Measurements from ENCODE around the gene ZNF775.

ZNF775 gene

DNA sequence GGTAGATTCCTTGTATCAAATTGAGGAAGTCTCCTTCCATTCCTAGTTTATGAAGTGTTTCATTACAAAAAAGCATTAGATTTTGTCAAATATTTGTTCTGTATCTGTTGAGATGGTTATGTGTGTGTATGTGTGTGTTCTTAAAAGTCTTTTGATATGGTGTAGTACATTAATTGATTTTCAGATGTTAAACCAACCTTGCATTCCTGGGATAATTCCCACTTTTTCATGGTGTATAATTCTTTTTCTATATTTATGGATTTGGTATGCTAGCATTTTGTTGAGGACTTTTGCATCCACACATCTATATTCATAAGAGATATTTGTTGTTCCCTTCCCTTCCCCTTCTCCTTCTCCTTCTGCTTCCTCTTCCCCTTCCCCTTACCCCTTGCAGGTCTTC lies 62.4 kb downstream of the ZNF775 start:
- Histone ChIP-seq H3K4me3 (ENCODE audit: low read depth in 1 of 2, low read length in 1 of 2) (no peak overlapping the region), H3K4me1 (ENCODE audit: control insufficient read depth in 1 of 2, insufficient read depth in 1 of 2, low read depth in 1 of 2, low read length in 1 of 2) (no peaks in the 10 kb centered on the region), H3K27ac (no peak overlapping the region), H3K27me3 (no peaks in the 10 kb centered on the region), H3K36me3 (no peaks in the 10 kb centered on the region), H3K9me3 (no peaks in the 10 kb centered on the region)
- TF ChIP-seq, protein P1, sequence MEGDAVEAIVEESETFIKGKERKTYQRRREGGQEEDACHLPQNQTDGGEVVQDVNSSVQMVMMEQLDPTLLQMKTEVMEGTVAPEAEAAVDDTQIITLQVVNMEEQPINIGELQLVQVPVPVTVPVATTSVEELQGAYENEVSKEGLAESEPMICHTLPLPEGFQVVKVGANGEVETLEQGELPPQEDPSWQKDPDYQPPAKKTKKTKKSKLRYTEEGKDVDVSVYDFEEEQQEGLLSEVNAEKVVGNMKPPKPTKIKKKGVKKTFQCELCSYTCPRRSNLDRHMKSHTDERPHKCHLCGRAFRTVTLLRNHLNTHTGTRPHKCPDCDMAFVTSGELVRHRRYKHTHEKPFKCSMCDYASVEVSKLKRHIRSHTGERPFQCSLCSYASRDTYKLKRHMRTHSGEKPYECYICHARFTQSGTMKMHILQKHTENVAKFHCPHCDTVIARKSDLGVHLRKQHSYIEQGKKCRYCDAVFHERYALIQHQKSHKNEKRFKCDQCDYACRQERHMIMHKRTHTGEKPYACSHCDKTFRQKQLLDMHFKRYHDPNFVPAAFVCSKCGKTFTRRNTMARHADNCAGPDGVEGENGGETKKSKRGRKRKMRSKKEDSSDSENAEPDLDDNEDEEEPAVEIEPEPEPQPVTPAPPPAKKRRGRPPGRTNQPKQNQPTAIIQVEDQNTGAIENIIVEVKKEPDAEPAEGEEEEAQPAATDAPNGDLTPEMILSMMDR (IDR thresholded peaks at IDR 0.05): no peak

DNA sequence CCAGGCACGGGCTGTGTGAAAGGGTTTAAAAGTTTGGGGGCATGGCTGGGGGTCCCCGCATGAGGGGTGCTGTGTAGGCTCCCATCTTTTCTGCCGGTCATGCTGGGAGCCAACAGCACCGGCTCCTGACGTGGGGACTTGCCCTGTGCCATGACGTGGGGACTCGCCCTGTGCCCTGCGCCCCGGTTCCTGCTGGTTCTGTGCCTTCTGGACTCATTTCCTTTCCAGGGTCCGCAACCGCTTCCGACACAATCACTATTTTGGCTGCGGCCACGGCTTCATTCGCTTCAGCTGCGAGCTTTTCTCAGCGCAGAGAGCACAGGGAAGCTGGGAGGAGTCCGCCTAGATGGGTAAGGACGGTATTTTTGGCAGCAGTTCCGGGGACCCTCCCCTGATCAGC lies 63.7 kb downstream of the ZNF775 start:
- no peak overlapping the region for H3K27ac ChIP-seq

DNA sequence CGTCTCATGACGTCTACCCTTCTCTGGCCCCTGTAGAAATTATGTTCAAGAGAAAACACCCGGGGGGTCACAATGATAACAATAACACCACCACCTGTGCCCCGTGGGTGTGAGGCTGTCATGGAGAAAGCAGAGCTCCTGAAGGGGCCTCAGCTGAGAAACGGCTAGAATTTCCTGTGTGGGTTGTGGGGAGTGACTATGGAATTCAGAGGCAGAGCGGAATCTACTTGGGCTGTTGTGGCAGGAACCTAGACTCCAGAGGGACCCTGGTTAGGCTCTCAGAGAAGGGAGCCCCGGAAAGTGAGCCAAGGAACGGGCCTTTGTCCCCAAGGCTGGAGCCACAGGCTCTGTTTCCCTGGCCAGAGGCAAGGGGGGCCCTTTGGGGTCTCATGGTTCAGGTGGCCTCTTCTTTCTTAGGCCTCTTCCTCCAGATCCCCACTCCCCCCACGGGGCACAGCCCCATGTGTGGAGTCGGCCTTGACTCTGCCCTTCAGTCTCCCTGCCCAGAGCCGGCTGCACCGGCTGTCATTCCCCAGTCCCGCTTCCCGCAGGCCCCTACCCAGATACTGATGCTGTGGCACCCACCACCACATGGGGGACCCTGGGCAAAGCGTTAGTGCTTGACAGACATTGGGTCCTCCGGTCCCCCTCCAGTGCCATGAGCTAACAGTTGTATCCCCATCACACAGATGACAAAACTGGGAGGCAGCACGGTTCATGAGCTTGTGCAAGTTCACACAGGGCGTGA lies 64.8 kb downstream of the ZNF775 start:
- no peaks in the 10 kb centered on the region for H3K27me3 ChIP-seq
- peaks cover 6 to 7% of the 10 kb centered on the region in 2 experiments for H3K4me1 ChIP-seq (ENCODE audit: control insufficient read depth in 1 of 2, insufficient read depth in 1 of 2, low read depth in 1 of 2, low read length in 1 of 2)
- H3K36me3 ChIP-seq: no peaks in the 10 kb centered on the region
- TF ChIP-seq, protein P1 (IDR thresholded peaks at IDR 0.05): no peak
- no peaks in the 10 kb centered on the region for H3K9me3 ChIP-seq
- no peak overlapping the region for H3K4me3 ChIP-seq (ENCODE audit: low read depth in 1 of 2, low read length in 1 of 2)
- H3K27ac ChIP-seq: no peak overlapping the region

More for the DNA sequence above, 63.7 kb downstream of the ZNF775 start:
- H3K36me3 ChIP-seq: no peaks in the 10 kb centered on the region
- no peaks in the 10 kb centered on the region for H3K9me3 ChIP-seq
- H3K4me1 ChIP-seq (ENCODE audit: control insufficient read depth in 1 of 2, insufficient read depth in 1 of 2, low read depth in 1 of 2, low read length in 1 of 2): no peaks in the 10 kb centered on the region
- TF ChIP-seq, protein P1 (IDR thresholded peaks at IDR 0.05): no peak
- no peak overlapping the region for H3K4me3 ChIP-seq (ENCODE audit: low read depth in 1 of 2, low read length in 1 of 2)
- no peaks in the 10 kb centered on the region for H3K27me3 ChIP-seq

DNA sequence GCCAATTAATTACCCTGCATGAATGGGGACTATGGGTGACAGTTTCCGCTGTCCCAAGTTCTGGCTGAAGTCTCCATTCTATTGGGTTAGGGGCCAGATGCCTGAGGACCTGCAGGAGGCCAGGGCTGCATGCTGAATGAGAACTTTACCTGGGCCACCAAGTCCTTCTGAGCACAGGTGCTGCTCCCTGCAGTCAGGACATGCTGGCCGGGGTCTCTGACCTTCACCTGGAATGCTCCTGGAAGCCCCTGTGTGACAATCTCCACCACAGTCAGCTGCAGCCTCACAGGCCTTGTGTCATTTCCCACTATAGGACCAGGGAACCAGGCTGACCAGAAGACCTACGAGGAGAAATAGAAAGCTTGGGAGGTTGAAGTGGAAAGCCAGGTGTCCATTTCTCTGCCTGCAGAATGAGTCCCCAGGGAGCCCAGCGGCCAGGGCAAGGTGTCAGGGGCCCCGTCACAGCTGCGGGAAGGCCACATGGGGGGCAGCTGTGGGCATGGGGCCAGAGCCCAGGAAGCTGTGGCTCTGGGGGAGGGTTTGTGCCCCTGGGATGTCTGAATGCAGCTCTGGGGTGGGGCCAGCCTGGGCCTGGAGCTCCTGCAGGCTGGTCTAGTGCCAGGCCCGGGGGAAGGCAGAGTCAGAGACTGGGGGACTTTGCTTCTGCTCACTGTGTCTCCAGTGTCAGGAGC lies 65.7 kb downstream of the ZNF775 start:
- H3K9me3 ChIP-seq: no peaks in the 10 kb centered on the region
- no peak overlapping the region for H3K4me3 ChIP-seq (ENCODE audit: low read depth in 1 of 2, low read length in 1 of 2)
- no peaks in the 10 kb centered on the region for H3K27me3 ChIP-seq
- TF ChIP-seq, protein P1 (IDR thresholded peaks at IDR 0.05): no peak
- no peaks in the 10 kb centered on the region for H3K36me3 ChIP-seq
- H3K27ac ChIP-seq: no peak overlapping the region
- peaks cover 15% of the 10 kb centered on the region in 2 experiments for H3K4me1 ChIP-seq (ENCODE audit: control insufficient read depth in 1 of 2, insufficient read depth in 1 of 2, low read depth in 1 of 2, low read length in 1 of 2)

DNA sequence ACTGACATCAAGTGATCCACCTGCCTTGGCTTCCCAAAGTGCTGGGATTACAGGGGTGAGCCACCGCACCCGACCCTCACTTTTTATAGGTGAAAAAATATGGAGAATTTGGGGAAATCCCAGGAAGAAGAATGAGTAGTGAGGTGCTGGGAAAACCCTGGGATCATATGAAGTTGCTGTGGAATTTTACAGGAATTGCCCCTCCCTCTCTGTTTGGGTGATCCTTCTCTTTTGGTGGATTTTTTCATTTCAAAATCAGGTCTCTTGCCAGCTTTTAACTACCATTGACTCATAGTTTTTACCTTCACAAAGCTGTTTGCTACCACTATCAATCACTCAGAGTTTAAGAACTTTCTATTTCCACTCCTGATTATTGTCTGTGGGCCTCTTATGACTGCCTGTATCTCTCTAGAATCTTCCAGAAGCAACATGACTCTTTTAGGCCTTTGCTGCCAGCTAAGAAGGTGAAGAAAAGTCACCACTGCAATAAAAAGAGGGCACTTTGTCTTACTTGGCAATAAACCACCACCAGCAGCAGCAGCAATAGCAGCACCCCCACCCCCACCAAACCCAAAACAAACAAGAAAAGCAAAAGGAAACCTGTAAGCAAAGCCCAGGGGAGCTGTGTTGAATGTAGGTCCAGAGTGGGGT lies 67.3 kb downstream of the ZNF775 start:
- Histone ChIP-seq H3K27ac (no peak overlapping the region), H3K36me3 (no peaks in the 10 kb centered on the region), H3K27me3 (no peaks in the 10 kb centered on the region), H3K9me3 (no peaks in the 10 kb centered on the region), H3K4me3 (ENCODE audit: low read depth in 1 of 2, low read length in 1 of 2) (no peak overlapping the region), H3K4me1 (ENCODE audit: control insufficient read depth in 1 of 2, insufficient read depth in 1 of 2, low read depth in 1 of 2, low read length in 1 of 2) (peaks cover 31% of the 10 kb centered on the region in 2 experiments)
- TF ChIP-seq, protein P1 (IDR thresholded peaks at IDR 0.05): no peak

Data from neutrophil (primary cell).